HepG2 (cell line): ENCODE results near the gene RAD1. TPM values are rescaled to one million over a fixed set of nuclear protein-coding genes. Genes with fewer than 3 reads are reported as not detected.
A peak's percentile ranks its signal among the peaks of the same experiment; 100 is the strongest.

ENCODE experiments used
- ARID2 ChIP-seq: sonication (generic); formaldehyde crosslinking; IDR thresholded peaks from 2 replicates; pipeline ENCODE4 v1.8.1; 2022; ENCODE audit warnings: mild to moderate bottlenecking, missing genetic modification reagents, borderline replicate concordance
- DNMT3B ChIP-seq: conservative IDR thresholded peaks from 2 replicates; pipeline ENCODE4 v1.6.1; 2016; ENCODE audit warnings: missing biosample characterization, control low read depth
- FOXJ3 ChIP-seq: sonication (generic); formaldehyde crosslinking; IDR thresholded peaks from 2 replicates; pipeline ENCODE4 v1.4.0; 2020; ENCODE audit warnings: missing genetic modification reagents, mild to moderate bottlenecking, borderline replicate concordance
- GATAD2A ChIP-seq: IDR thresholded peaks from 2 replicates; pipeline ENCODE4 v1.6.1; 2016
- HOXA3 ChIP-seq: sonication (generic); formaldehyde crosslinking; IDR thresholded peaks from 2 replicates; pipeline ENCODE4 v1.5.0; 2020; ENCODE audit warnings: missing genetic modification reagents
- PHF21A ChIP-seq: sonication (generic); formaldehyde crosslinking; IDR thresholded peaks from 2 replicates; pipeline ENCODE4 v1.5.0; 2020; ENCODE audit warnings: mild to moderate bottlenecking, missing genetic modification reagents
- REST ChIP-seq, 2 experiments: IDR thresholded peaks; 2 replicates each; pipeline ENCODE4 v1.6.1; 2011 to 2012; ENCODE audit warnings: low read length in 2 of 2, borderline replicate concordance in 1 of 2, low read depth in 1 of 2, mild to moderate bottlenecking in 1 of 2, moderate library complexity in 1 of 2
- RXRA ChIP-seq: sonication (generic); formaldehyde crosslinking; IDR thresholded peaks from 2 replicates; pipeline ENCODE4 v1.5.1; 2020; ENCODE audit warnings: missing genetic modification reagents
- SIN3A ChIP-seq: IDR thresholded peaks from 2 replicates; pipeline ENCODE4 v1.6.1; 2011; ENCODE audit warnings: low read depth, mild to moderate bottlenecking, control low read depth, low read length, borderline replicate concordance
- SP140L ChIP-seq: sonication (generic); formaldehyde crosslinking; IDR thresholded peaks from 2 replicates; pipeline ENCODE4 v1.4.0; 2020; ENCODE audit warnings: missing genetic modification reagents, borderline replicate concordance
- SRF ChIP-seq: IDR thresholded peaks from 2 replicates; pipeline ENCODE4 v1.6.1; 2011; ENCODE audit warnings: mild to moderate bottlenecking, low read depth, low read length, moderate library complexity
- ZBTB3 ChIP-seq: sonication (generic); formaldehyde crosslinking; IDR thresholded peaks from 2 replicates; pipeline ENCODE4 v1.4.0; 2020; ENCODE audit warnings: low read depth, mild to moderate bottlenecking, moderate library complexity, missing genetic modification reagents, borderline replicate concordance
- ZBTB37 ChIP-seq: sonication (generic); formaldehyde crosslinking; IDR thresholded peaks from 2 replicates; pipeline ENCODE4 v1.4.0; 2020; ENCODE audit warnings: mild to moderate bottlenecking, missing genetic modification reagents
- ZNF256 ChIP-seq: sonication (generic); formaldehyde crosslinking; conservative IDR thresholded peaks from 2 replicates; pipeline ENCODE4 v1.4.0; 2020; ENCODE audit warnings: missing genetic modification reagents
- ZNF292 ChIP-seq: sonication (generic); formaldehyde crosslinking; IDR thresholded peaks from 2 replicates; pipeline ENCODE4 v1.8.1; 2022; ENCODE audit warnings: mild to moderate bottlenecking, low read depth, missing genetic modification reagents, borderline replicate concordance
- ZNF382 ChIP-seq: sonication (generic); formaldehyde crosslinking; IDR thresholded peaks from 2 replicates; pipeline ENCODE4 v1.5.0; 2020; ENCODE audit warnings: missing genetic modification reagents, mild to moderate bottlenecking, borderline replicate concordance
- ZNF850 ChIP-seq: sonication (generic); formaldehyde crosslinking; conservative IDR thresholded peaks from 2 replicates; pipeline ENCODE4 v1.9.0; 2021; ENCODE audit warnings: mild to moderate bottlenecking, missing genetic modification reagents
- polyA plus RNA-seq, 8 experiments: library from polyadenylated mRNA; depleted of rRNA in 3 of 8; stranded (reverse) in 7 of 8; unstranded in 1 of 8; fragments of >200 nt; fragmentation: Illumina TruSeq in 4 of 8; extraction: Trizol in 4 of 8; gene quantifications; 2 replicates each; pipeline versions ENCODE4 v1.2.1 to v1.2.3, GENCODE V29; 2011 to 2016; ENCODE audit warnings: low read depth in 4 of 8, missing spikeins in 1 of 8, mixed read lengths in 1 of 8; ENCODE audit not compliant: insufficient read depth in 1 of 8
- total RNA-seq, 5 experiments: library from RNA; depleted of rRNA; stranded (reverse); fragments of >200 nt; fragmentation: Illumina TruSeq; extraction: Trizol; gene quantifications; 2 replicates each; pipeline ENCODE4 v1.2.3, GENCODE V29; 2016; ENCODE audit warnings: low read depth in 1 of 5
- TF ChIP-seq, protein P1 (sequence below), 2 experiments: sonication (generic) in 1 of 2; formaldehyde crosslinking in 1 of 2; IDR thresholded peaks; 2 replicates each; pipeline versions ENCODE4 v1.6.1 to v1.9.0; 2014 to 2022; ENCODE audit warnings: antibody characterized with exemption in 1 of 2, borderline replicate concordance in 1 of 2, inconsistent platforms in 1 of 2, low read depth in 1 of 2, missing genetic modification reagents in 1 of 2

Gene RAD1
- total and polyA plus RNA-seq, 2 of the 13 experiments (the other 11 are each of a cell fraction or from before 2014, with no cell fraction given): 14.7 to 39.1 TPM

GRCh38 chr5:34929720-34930461 is 14.6 kb upstream of the RAD1 start (continued):
- 0 out of 2 replicates have a peak, but pooled peaks have one; percentile 16 for TF ChIP-seq ZNF850
- TF ChIP-seq PHF21A: no peak
- no peak for TF ChIP-seq ZBTB37
- no peak for TF ChIP-seq ZNF382
- TF ChIP-seq ARID2 (CRISPR knock-in tag): no peak
- no peak for TF ChIP-seq SRF
- TF ChIP-seq SP140L: no peak
- TF ChIP-seq ZNF292 (CRISPR knock-in tag): no peak
- TF ChIP-seq SIN3A: peak; percentile 48; the same call in 1 of the 2 replicates
- TF ChIP-seq, protein P1, sequence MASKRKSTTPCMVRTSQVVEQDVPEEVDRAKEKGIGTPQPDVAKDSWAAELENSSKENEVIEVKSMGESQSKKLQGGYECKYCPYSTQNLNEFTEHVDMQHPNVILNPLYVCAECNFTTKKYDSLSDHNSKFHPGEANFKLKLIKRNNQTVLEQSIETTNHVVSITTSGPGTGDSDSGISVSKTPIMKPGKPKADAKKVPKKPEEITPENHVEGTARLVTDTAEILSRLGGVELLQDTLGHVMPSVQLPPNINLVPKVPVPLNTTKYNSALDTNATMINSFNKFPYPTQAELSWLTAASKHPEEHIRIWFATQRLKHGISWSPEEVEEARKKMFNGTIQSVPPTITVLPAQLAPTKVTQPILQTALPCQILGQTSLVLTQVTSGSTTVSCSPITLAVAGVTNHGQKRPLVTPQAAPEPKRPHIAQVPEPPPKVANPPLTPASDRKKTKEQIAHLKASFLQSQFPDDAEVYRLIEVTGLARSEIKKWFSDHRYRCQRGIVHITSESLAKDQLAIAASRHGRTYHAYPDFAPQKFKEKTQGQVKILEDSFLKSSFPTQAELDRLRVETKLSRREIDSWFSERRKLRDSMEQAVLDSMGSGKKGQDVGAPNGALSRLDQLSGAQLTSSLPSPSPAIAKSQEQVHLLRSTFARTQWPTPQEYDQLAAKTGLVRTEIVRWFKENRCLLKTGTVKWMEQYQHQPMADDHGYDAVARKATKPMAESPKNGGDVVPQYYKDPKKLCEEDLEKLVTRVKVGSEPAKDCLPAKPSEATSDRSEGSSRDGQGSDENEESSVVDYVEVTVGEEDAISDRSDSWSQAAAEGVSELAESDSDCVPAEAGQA (IDR thresholded peaks at IDR 0.05; ENCODE audit: low read depth): no peak; the same call in 1 of the 2 replicates
- TF ChIP-seq, protein P1 (CRISPR knock-in tag; IDR thresholded peaks at IDR 0.05; ENCODE audit: borderline replicate concordance): no peak
- TF ChIP-seq HOXA3: no peak
- TF ChIP-seq ZBTB3: no peak
- TF ChIP-seq GATAD2A (CRISPR knock-in tag): no peak
- TF ChIP-seq ZNF256: no peak
- TF ChIP-seq RXRA: 0 out of 2 replicates have a peak, but pooled peaks have one; percentile 14
- no peak for TF ChIP-seq REST (IDR thresholded peaks at IDR 0.05; ENCODE audit: borderline replicate concordance in 1 of 2, low read depth in 1 of 2, low read length in 2 of 2)
- 0 out of 2 replicates have a peak, but pooled peaks have one; percentile 20 for TF ChIP-seq FOXJ3 (CRISPR knock-in tag)
- no peak for TF ChIP-seq DNMT3B
